Measurements from ENCODE around the gene AHNAK2. TPM values are rescaled to one million over a fixed set of nuclear protein-coding genes. Genes with fewer than 3 reads are reported as not detected.

Gene AHNAK2
- total and polyA plus RNA-seq, 9 donors = 0.94 to 24.6 (median 3.9) TPM

- no peaks in the 10 kb centered on the region for H3K36me3 ChIP-seq
- intact Hi-C loops (cut with DNase I) = no loop called here
Measured at GRCh38 chr14:104956290-104956890, 21.8 kb downstream of the AHNAK2 start.

DNA sequence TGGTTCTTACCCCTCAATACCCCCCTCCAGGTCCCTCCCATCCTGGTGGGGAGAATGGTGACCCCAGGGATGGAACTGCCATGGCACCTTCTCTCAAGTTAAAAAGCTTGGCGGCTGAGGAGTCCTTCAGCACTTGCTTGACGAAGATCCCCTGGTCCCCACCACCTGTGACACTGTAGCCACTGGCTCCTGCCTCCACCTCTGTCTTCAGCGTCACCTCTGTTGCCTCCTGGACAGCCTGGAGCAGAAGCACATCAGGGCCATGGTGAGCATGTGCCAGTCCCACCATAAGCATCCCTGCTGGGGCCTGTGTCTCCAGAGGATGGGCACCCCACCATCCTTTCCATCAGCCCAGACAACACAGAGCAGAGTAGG, 22.8 kb downstream of the AHNAK2 start:
- Histone ChIP-seq H3K9me3 (no peaks in the 10 kb centered on the region), H3K4me1 (ENCODE audit: insufficient read depth) (no peaks in the 10 kb centered on the region), H3K36me3 (no peaks in the 10 kb centered on the region), H3K27me3 (no peaks in the 10 kb centered on the region), H3K4me3 (no peak overlapping the region), H3K27ac (no peak overlapping the region)
- peak in 2 of 5 donors; percentile 4 to 17 for DNase-seq
- WGBS, 3 donors = 87 to 94% (median 93%) methylated on average over 3 of the region's 3 CpGs
- TF ChIP-seq, protein P1, sequence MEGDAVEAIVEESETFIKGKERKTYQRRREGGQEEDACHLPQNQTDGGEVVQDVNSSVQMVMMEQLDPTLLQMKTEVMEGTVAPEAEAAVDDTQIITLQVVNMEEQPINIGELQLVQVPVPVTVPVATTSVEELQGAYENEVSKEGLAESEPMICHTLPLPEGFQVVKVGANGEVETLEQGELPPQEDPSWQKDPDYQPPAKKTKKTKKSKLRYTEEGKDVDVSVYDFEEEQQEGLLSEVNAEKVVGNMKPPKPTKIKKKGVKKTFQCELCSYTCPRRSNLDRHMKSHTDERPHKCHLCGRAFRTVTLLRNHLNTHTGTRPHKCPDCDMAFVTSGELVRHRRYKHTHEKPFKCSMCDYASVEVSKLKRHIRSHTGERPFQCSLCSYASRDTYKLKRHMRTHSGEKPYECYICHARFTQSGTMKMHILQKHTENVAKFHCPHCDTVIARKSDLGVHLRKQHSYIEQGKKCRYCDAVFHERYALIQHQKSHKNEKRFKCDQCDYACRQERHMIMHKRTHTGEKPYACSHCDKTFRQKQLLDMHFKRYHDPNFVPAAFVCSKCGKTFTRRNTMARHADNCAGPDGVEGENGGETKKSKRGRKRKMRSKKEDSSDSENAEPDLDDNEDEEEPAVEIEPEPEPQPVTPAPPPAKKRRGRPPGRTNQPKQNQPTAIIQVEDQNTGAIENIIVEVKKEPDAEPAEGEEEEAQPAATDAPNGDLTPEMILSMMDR (IDR thresholded peaks at IDR 0.05) = no peak
- TF ChIP-seq POLR2A (IDR thresholded peaks at IDR 0.05) (no peak), EP300 (IDR thresholded peaks at IDR 0.05) (no peak)
- intact Hi-C loops (cut with DNase I) = no loop called here

More at GRCh38 chr14:104956290-104956890, 21.8 kb downstream of the AHNAK2 start:
- Histone ChIP-seq H3K27ac (no peak overlapping the region), H3K27me3 (no peaks in the 10 kb centered on the region), H3K4me1 (ENCODE audit: insufficient read depth) (no peaks in the 10 kb centered on the region), H3K9me3 (no peaks in the 10 kb centered on the region), H3K4me3 (no peak overlapping the region)
- peak in 2 of 5 donors; percentile 17 to 26 for DNase-seq
- TF ChIP-seq POLR2A (IDR thresholded peaks at IDR 0.05) (no peak), EP300 (IDR thresholded peaks at IDR 0.05) (no peak)
- TF ChIP-seq, protein P1 (IDR thresholded peaks at IDR 0.05) = no peak
- WGBS, 3 donors = 69 to 82% (median 72%) methylated on average over 14 of the region's 14 CpGs

- 71 to 80% (median 74%) methylated on average over 13 of the region's 13 CpGs for WGBS, 3 donors
- TF ChIP-seq, protein P1 (IDR thresholded peaks at IDR 0.05) = no peak
- TF ChIP-seq EP300 (IDR thresholded peaks at IDR 0.05) = no peak
- no peak for TF ChIP-seq POLR2A (IDR thresholded peaks at IDR 0.05)
- no peak overlapping the region for H3K4me3 ChIP-seq
- no peaks in the 10 kb centered on the region for H3K4me1 ChIP-seq (ENCODE audit: insufficient read depth)
- no peaks in the 10 kb centered on the region for H3K9me3 ChIP-seq
- no peak overlapping the region for H3K27ac ChIP-seq
- DNase-seq = peak in 1 of 5 donors; percentile 16
- H3K27me3 ChIP-seq = no peaks in the 10 kb centered on the region
- H3K36me3 ChIP-seq = no peaks in the 10 kb centered on the region
- intact Hi-C loops (cut with DNase I) = no loop called here
Measured at GRCh38 chr14:104954746-104955395, 23.3 kb downstream of the AHNAK2 start.

DNA sequence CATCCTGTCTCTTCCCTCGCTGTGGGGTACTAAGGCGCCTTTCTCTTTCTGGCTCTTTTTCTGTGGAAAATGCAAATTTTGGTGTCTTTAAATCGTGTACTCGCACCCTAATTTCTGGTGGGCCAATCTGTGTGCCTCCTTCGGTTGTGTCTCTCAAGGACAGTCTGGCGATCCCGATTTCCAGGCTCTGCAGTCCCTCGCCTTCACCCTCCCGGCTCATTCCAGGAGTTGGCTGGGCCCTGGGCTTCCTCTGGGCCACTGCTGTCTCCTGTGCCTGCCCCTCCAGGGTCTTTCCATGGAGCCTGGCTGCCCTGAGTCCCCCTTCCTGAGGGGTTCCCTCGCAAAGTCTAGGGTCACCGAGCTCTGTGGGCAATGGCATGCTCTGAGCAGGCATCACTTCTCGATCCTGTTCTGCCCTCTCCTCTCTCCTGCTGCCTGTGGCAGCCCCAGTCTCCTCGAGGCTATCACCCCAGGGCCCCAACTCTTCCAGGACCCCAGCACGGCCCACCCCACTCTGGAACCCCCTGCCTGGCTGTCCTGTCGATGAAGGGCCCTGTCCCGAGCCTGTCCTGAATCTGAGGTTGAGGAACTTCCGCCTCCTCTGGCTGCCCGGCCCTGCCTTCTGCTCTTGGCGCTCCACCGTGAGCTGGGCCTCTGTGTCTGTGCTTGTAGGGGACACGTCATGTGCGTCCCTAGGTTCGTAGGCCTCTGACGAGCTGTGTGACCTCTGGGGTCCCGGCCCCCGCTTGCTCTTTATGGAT, 24.1 kb downstream of the AHNAK2 start:
- no peaks in the 10 kb centered on the region for H3K9me3 ChIP-seq
- H3K36me3 ChIP-seq = no peaks in the 10 kb centered on the region
- H3K27me3 ChIP-seq = no peaks in the 10 kb centered on the region
- no peak overlapping the region for H3K27ac ChIP-seq
- intact Hi-C loops (cut with DNase I) = no loop called here
- H3K4me1 ChIP-seq (ENCODE audit: insufficient read depth) = no peaks in the 10 kb centered on the region
- H3K4me3 ChIP-seq = no peak overlapping the region
- DNase-seq = peak in 2 of 5 donors; percentile 9 to 25
- WGBS, 3 donors = 84 to 88% (median 87%) methylated on average over 24 to 26 of the region's 26 CpGs
- TF ChIP-seq EP300 (IDR thresholded peaks at IDR 0.05) (no peak), POLR2A (IDR thresholded peaks at IDR 0.05) (no peak)
- TF ChIP-seq, protein P1 (IDR thresholded peaks at IDR 0.05) = no peak

All from ovary (tissue), 9 donors.